Right atrium auricular region (tissue), 2 donors: ENCODE results near the gene SMYD1. TPM values are rescaled to one million over a fixed set of nuclear protein-coding genes. Genes with fewer than 3 reads are reported as not detected.
"Not testable (repeated sequence)": the region's sequence is repeated elsewhere in the genome, so short reads cannot be mapped to it uniquely, and the experiment has no call there.

ENCODE experiments used
- DNase-seq: peaks from one replicate; pipeline ENCODE4 v3.0.0-alpha.2; 2019; ENCODE audit warnings: low spot score
- H3K27ac ChIP-seq, 2 donors: fragments of 200-600 bp; sonication (generic); 1 replicate in 1 of 2; 2 replicates in 1 of 2; pipeline ENCODE4 v1.5.1; 2016 to 2019
- H3K27me3 ChIP-seq, 2 donors: fragments of 200-600 bp; sonication (generic); one replicate each; pipeline versions ENCODE4 v1.5.1 to v1.6.0; 2017 to 2019
- H3K36me3 ChIP-seq: fragments of 200-600 bp; sonication (generic); one replicate; pipeline ENCODE4 v1.5.1; 2016
- H3K4me1 ChIP-seq, 2 donors: fragments of 200-600 bp; sonication (generic); one replicate each; pipeline versions ENCODE4 v1.5.1 to v1.6.0; 2017 to 2019
- H3K4me3 ChIP-seq, 2 donors: fragments of 200-600 bp; sonication (generic); 1 replicate in 1 of 2; 2 replicates in 1 of 2; pipeline ENCODE4 v1.5.1; 2017 to 2019; ENCODE audit warnings: mild to moderate bottlenecking in 1 of 2, moderate library complexity in 1 of 2
- H3K9me3 ChIP-seq, 2 donors: fragments of 200-600 bp; sonication (generic); one replicate each; pipeline ENCODE4 v1.5.1; 2019
- CTCF ChIP-seq, 2 donors: fragments of 200-600 bp; sonication (generic); IDR thresholded peaks; one replicate each; pipeline ENCODE4 v1.5.1; 2019; ENCODE audit warnings: antibody characterized with exemption in 2 of 2
- total RNA-seq, 2 donors: library from RNA; depleted of rRNA; stranded (reverse); fragments of >200 nt; gene quantifications; one replicate each; pipeline ENCODE4 v1.1.0, GENCODE V29; 2016

SMYD1 gene
- total RNA-seq, 2 donors from 2014 or later = 74.8 to 179 TPM

GRCh38 chr2:88038263-88039105, 29.1 kb upstream of the SMYD1 start:
- H3K36me3 ChIP-seq = peaks cover 15% of the 10 kb centered on the region
- H3K4me1 ChIP-seq = peaks cover 0 to 4% of the 10 kb centered on the region in 2 donors
- H3K27me3 ChIP-seq = no peaks in the 10 kb centered on the region
- no peak overlapping the region for H3K4me3 ChIP-seq
- no peaks in the 10 kb centered on the region for H3K9me3 ChIP-seq
- no peak overlapping the region for H3K27ac ChIP-seq
- no peak for DNase-seq
- no peak for TF ChIP-seq CTCF (IDR thresholded peaks at IDR 0.05)

- Histone ChIP-seq H3K27me3 (no peaks in the 10 kb centered on the region), H3K4me1 (peaks cover 0 to 9% of the 10 kb centered on the region in 2 donors), H3K9me3 (no peaks in the 10 kb centered on the region), H3K4me3 (no peak overlapping the region), H3K27ac (no peak overlapping the region), H3K36me3 (no peaks in the 10 kb centered on the region)
- TF ChIP-seq CTCF (IDR thresholded peaks at IDR 0.05) = no peak
- DNase-seq = no peak
Observed at GRCh38 chr2:88042476-88042875, 25.1 kb upstream of the SMYD1 start.

- not testable (repeated sequence) for H3K4me1 ChIP-seq, H3K36me3 ChIP-seq, H3K9me3 ChIP-seq, H3K4me3 ChIP-seq, DNase-seq, H3K27me3 ChIP-seq, H3K27ac ChIP-seq
Observed at GRCh38 chr2:88045561-88045960, 22.1 kb upstream of the SMYD1 start.

- no peak for DNase-seq
- H3K27me3 ChIP-seq = no peaks in the 10 kb centered on the region
- H3K36me3 ChIP-seq = no peaks in the 10 kb centered on the region
- no peak overlapping the region for H3K27ac ChIP-seq
- peaks cover 0 to 20% of the 10 kb centered on the region in 2 donors for H3K4me1 ChIP-seq
- no peak overlapping the region for H3K4me3 ChIP-seq
- no peak for TF ChIP-seq CTCF (IDR thresholded peaks at IDR 0.05)
- no peaks in the 10 kb centered on the region for H3K9me3 ChIP-seq
Observed at GRCh38 chr2:88048541-88048940, 19.1 kb upstream of the SMYD1 start.

- Histone ChIP-seq H3K4me1 (peaks cover 0 to 27% of the 10 kb centered on the region in 2 donors), H3K4me3 (no peak overlapping the region), H3K36me3 (no peaks in the 10 kb centered on the region), H3K27ac (no peak overlapping the region), H3K27me3 (no peaks in the 10 kb centered on the region), H3K9me3 (no peaks in the 10 kb centered on the region)
- no peak for DNase-seq
- no peak for TF ChIP-seq CTCF (IDR thresholded peaks at IDR 0.05)
Observed at GRCh38 chr2:88049622-88050021, 18.0 kb upstream of the SMYD1 start.

GRCh38 chr2:88051792-88052191, 15.8 kb upstream of the SMYD1 start:
- DNase-seq = no peak
- H3K9me3 ChIP-seq = no peaks in the 10 kb centered on the region
- H3K4me1 ChIP-seq = peaks cover 0 to 34% of the 10 kb centered on the region in 2 donors
- H3K4me3 ChIP-seq = no peak overlapping the region
- H3K36me3 ChIP-seq = no peaks in the 10 kb centered on the region
- H3K27me3 ChIP-seq = no peaks in the 10 kb centered on the region
- H3K27ac ChIP-seq = no peak overlapping the region
- TF ChIP-seq CTCF (IDR thresholded peaks at IDR 0.05) = no peak
